HepG2 (cell line): ENCODE data around the gene TEX19. TPM values are rescaled to one million over a fixed set of nuclear protein-coding genes. Genes with fewer than 3 reads are reported as not detected.

Experiments used
- NFE2L1 ChIP-seq: sonication (generic); formaldehyde crosslinking; IDR thresholded peaks from 2 replicates; pipeline ENCODE4 v1.4.0; 2020; ENCODE audit warnings: missing genetic modification reagents, mild to moderate bottlenecking, borderline replicate concordance
- PHF5A ChIP-seq: IDR thresholded peaks from one replicate; pipeline ENCODE4 v1.6.1; 2018; ENCODE audit warnings: low read depth, missing genetic modification reagents; ENCODE audit not compliant: unreplicated experiment
- PRPF4 ChIP-seq: fragments of 200-400 bp; formaldehyde crosslinking; IDR thresholded peaks from 2 replicates; pipeline ENCODE4 v1.6.1; 2016; ENCODE audit warnings: low read length, low read depth; ENCODE audit not compliant: poor library complexity, severe bottlenecking
- RBFOX2 ChIP-seq: fragments of 200-400 bp; formaldehyde crosslinking; IDR thresholded peaks from 2 replicates; pipeline ENCODE4 v1.6.1; 2017; ENCODE audit warnings: low read depth, mild to moderate bottlenecking, low read length
- SOX6 ChIP-seq, 2 experiments: fragments of 450-650 bp in 1 of 2; sonication (generic) in 1 of 2; formaldehyde crosslinking in 1 of 2; IDR thresholded peaks; 2 replicates each; pipeline versions ENCODE4 v1.4.0 to v1.6.1; 2017 to 2020; ENCODE audit warnings: antibody characterized with exemption in 1 of 2, mild to moderate bottlenecking in 1 of 2, missing genetic modification reagents in 1 of 2
- ZNF263 ChIP-seq: sonication (generic); formaldehyde crosslinking; IDR thresholded peaks from 2 replicates; pipeline ENCODE4 v1.4.0; 2020; ENCODE audit warnings: missing genetic modification reagents
- ZNF3 ChIP-seq: IDR thresholded peaks from 2 replicates; pipeline ENCODE4 v1.7.0; 2017; ENCODE audit warnings: inconsistent platforms
- ZNF350 ChIP-seq: sonication (generic); formaldehyde crosslinking; IDR thresholded peaks from 2 replicates; pipeline ENCODE4 v1.4.0; 2020; ENCODE audit warnings: mild to moderate bottlenecking, low read depth, missing genetic modification reagents, borderline replicate concordance
- ZNF768 ChIP-seq: sonication (generic); formaldehyde crosslinking; IDR thresholded peaks from 2 replicates; pipeline ENCODE4 v1.4.0; 2020; ENCODE audit warnings: missing genetic modification reagents
- ZSCAN29 ChIP-seq: sonication (generic); formaldehyde crosslinking; conservative IDR thresholded peaks from 2 replicates; pipeline ENCODE4 v1.4.0; 2020; ENCODE audit warnings: mild to moderate bottlenecking, missing genetic modification reagents
- polyA plus RNA-seq, 8 experiments: library from polyadenylated mRNA; depleted of rRNA in 3 of 8; stranded (reverse) in 7 of 8; unstranded in 1 of 8; fragments of >200 nt; fragmentation: Illumina TruSeq in 4 of 8; extraction: Trizol in 4 of 8; gene quantifications; 2 replicates each; pipeline versions ENCODE4 v1.2.1 to v1.2.3, GENCODE V29; 2011 to 2016; ENCODE audit warnings: low read depth in 4 of 8, missing spikeins in 1 of 8, mixed read lengths in 1 of 8; ENCODE audit not compliant: insufficient read depth in 1 of 8
- total RNA-seq, 5 experiments: library from RNA; depleted of rRNA; stranded (reverse); fragments of >200 nt; fragmentation: Illumina TruSeq; extraction: Trizol; gene quantifications; 2 replicates each; pipeline ENCODE4 v1.2.3, GENCODE V29; 2016; ENCODE audit warnings: low read depth in 1 of 5
- TF ChIP-seq, protein P1 (sequence below): sonication (generic); formaldehyde crosslinking; IDR thresholded peaks from 2 replicates; pipeline ENCODE4 v1.9.0; 2022; ENCODE audit warnings: low read depth, missing genetic modification reagents
- TF ChIP-seq, protein P2 (sequence below): IDR thresholded peaks from 2 replicates; pipeline ENCODE4 v1.6.1; 2016; ENCODE audit warnings: mild to moderate bottlenecking
- TF ChIP-seq, protein P3 (sequence below): sonication (generic); formaldehyde crosslinking; IDR thresholded peaks from 2 replicates; pipeline ENCODE4 v1.5.0; 2020; ENCODE audit warnings: missing genetic modification reagents, mild to moderate bottlenecking, borderline replicate concordance
- TF ChIP-seq, protein P4 (sequence below): sonication (generic); formaldehyde crosslinking; IDR thresholded peaks from 2 replicates; pipeline ENCODE4 v1.9.0; 2022; ENCODE audit warnings: missing genetic modification reagents, mild to moderate bottlenecking, borderline replicate concordance
- TF ChIP-seq, protein P5 (sequence below): sonication (generic); formaldehyde crosslinking; IDR thresholded peaks from 2 replicates; pipeline ENCODE4 v1.4.0; 2020; ENCODE audit warnings: missing genetic modification reagents, mild to moderate bottlenecking, borderline replicate concordance
- TF ChIP-seq, protein P6 (sequence below): sonication (generic); formaldehyde crosslinking; IDR thresholded peaks from 2 replicates; pipeline ENCODE4 v1.5.1; 2020; ENCODE audit warnings: missing genetic modification reagents, mild to moderate bottlenecking, borderline replicate concordance

Gene TEX19
- total and polyA plus RNA-seq, 2 of the 13 experiments (the other 11 are each of a cell fraction or from before 2014, with no cell fraction given): 1.3 to 6.0 TPM

DNA sequence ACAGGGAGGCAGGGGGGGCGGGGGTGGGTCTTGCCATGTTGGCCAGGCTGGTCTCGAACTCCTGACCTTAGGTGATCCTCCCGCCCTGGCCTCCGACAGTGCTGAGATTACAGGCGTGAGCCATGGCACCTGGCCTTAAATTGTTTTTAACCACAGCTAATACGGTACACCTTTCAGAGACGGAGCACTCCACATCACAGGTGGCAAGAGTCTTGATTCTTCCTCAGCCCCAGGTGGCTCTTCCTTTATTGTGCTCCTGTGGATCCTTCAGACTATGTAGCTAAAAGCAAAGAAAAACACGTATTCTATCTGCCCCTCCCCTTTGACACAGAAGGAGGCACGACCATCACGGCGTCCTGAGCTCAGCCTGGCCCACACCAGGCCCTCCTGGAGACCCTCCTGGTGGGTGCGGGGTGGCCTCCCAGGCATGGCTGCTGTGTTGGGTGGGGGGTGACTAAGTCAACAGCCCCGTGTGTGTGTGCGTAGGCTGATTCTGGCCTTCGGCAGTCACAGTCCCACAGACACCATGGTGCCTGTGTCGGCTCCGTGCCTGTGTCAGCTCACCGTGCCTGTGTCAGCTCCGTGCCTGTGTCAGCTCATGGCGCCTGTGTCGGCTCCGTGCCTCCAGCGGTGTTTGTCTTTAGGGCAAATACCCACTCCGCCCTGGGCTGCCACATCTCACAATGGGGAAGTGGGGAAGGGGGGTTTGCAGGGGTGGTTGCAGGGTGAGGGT is 14.7 kb upstream of the TEX19 start (continued):
- TF ChIP-seq, protein P1, sequence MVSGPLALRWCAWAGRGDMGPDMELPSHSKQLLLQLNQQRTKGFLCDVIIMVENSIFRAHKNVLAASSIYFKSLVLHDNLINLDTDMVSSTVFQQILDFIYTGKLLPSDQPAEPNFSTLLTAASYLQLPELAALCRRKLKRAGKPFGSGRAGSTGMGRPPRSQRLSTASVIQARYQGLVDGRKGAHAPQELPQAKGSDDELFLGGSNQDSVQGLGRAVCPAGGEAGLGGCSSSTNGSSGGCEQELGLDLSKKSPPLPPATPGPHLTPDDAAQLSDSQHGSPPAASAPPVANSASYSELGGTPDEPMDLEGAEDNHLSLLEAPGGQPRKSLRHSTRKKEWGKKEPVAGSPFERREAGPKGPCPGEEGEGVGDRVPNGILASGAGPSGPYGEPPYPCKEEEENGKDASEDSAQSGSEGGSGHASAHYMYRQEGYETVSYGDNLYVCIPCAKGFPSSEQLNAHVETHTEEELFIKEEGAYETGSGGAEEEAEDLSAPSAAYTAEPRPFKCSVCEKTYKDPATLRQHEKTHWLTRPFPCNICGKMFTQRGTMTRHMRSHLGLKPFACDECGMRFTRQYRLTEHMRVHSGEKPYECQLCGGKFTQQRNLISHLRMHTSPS (CRISPR knock-in tag): no peak; the same call in 1 of the 2 replicates
- TF ChIP-seq RBFOX2: peak; percentile 66
- TF ChIP-seq NFE2L1: 0 out of 2 replicates have a peak, but pooled peaks have one; percentile 42
- TF ChIP-seq ZNF768 (CRISPR knock-in tag): peak; percentile 59; the same call in 1 of the 2 replicates
- 0 out of 2 replicates have a peak, but pooled peaks have one; percentile 22 for TF ChIP-seq ZNF350 (CRISPR knock-in tag)
- peak; percentile 33; the same call in 1 of the 2 replicates for TF ChIP-seq ZNF263 (CRISPR knock-in tag)
- TF ChIP-seq, protein P2, sequence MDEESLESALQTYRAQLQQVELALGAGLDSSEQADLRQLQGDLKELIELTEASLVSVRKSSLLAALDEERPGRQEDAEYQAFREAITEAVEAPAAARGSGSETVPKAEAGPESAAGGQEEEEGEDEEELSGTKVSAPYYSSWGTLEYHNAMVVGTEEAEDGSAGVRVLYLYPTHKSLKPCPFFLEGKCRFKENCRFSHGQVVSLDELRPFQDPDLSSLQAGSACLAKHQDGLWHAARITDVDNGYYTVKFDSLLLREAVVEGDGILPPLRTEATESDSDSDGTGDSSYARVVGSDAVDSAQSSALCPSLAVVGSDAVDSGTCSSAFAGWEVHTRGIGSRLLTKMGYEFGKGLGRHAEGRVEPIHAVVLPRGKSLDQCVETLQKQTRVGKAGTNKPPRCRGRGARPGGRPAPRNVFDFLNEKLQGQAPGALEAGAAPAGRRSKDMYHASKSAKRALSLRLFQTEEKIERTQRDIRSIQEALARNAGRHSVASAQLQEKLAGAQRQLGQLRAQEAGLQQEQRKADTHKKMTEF (CRISPR knock-in tag): 0 out of 2 replicates have a peak, but pooled peaks have one; percentile 15
- no peak for TF ChIP-seq ZSCAN29 (CRISPR knock-in tag)
- TF ChIP-seq, protein P3, sequence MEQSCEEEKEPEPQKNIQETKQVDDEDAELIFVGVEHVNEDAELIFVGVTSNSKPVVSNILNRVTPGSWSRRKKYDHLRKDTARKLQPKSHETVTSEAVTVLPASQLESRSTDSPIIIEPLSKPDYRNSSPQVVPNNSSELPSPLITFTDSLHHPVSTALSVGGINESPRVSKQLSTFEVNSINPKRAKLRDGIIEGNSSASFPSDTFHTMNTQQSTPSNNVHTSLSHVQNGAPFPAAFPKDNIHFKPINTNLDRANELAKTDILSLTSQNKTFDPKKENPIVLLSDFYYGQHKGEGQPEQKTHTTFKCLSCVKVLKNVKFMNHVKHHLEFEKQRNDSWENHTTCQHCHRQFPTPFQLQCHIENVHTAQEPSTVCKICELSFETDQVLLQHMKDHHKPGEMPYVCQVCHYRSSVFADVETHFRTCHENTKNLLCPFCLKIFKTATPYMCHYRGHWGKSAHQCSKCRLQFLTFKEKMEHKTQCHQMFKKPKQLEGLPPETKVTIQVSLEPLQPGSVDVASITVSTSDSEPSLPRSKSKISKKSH (CRISPR knock-in tag): peak; percentile 60; the same call in 1 of the 2 replicates
- TF ChIP-seq, protein P4, sequence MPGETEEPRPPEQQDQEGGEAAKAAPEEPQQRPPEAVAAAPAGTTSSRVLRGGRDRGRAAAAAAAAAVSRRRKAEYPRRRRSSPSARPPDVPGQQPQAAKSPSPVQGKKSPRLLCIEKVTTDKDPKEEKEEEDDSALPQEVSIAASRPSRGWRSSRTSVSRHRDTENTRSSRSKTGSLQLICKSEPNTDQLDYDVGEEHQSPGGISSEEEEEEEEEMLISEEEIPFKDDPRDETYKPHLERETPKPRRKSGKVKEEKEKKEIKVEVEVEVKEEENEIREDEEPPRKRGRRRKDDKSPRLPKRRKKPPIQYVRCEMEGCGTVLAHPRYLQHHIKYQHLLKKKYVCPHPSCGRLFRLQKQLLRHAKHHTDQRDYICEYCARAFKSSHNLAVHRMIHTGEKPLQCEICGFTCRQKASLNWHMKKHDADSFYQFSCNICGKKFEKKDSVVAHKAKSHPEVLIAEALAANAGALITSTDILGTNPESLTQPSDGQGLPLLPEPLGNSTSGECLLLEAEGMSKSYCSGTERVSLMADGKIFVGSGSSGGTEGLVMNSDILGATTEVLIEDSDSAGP (CRISPR knock-in tag): 0 out of 2 replicates have a peak, but pooled peaks have one; percentile 20
- TF ChIP-seq SOX6 (IDR thresholded peaks at IDR 0.05): no peak
- TF ChIP-seq SOX6 (CRISPR knock-in tag; IDR thresholded peaks at IDR 0.05): peak; percentile 26; the same call in 1 of the 2 replicates
- TF ChIP-seq PHF5A (CRISPR knock-in tag): no peak
- TF ChIP-seq, protein P5, sequence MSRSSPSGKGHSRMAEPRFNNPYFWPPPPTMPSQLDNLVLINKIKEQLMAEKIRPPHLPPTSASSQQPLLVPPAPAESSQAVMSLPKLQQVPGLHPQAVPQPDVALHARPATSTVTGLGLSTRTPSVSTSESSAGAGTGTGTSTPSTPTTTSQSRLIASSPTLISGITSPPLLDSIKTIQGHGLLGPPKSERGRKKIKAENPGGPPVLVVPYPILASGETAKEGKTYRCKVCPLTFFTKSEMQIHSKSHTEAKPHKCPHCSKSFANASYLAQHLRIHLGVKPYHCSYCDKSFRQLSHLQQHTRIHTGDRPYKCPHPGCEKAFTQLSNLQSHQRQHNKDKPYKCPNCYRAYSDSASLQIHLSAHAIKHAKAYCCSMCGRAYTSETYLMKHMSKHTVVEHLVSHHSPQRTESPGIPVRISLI: no peak
- TF ChIP-seq, protein P6, sequence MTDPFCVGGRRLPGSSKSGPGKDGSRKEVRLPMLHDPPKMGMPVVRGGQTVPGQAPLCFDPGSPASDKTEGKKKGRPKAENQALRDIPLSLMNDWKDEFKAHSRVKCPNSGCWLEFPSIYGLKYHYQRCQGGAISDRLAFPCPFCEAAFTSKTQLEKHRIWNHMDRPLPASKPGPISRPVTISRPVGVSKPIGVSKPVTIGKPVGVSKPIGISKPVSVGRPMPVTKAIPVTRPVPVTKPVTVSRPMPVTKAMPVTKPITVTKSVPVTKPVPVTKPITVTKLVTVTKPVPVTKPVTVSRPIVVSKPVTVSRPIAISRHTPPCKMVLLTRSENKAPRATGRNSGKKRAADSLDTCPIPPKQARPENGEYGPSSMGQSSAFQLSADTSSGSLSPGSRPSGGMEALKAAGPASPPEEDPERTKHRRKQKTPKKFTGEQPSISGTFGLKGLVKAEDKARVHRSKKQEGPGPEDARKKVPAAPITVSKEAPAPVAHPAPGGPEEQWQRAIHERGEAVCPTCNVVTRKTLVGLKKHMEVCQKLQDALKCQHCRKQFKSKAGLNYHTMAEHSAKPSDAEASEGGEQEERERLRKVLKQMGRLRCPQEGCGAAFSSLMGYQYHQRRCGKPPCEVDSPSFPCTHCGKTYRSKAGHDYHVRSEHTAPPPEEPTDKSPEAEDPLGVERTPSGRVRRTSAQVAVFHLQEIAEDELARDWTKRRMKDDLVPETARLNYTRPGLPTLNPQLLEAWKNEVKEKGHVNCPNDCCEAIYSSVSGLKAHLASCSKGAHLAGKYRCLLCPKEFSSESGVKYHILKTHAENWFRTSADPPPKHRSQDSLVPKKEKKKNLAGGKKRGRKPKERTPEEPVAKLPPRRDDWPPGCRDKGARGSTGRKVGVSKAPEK (CRISPR knock-in tag): no peak
- peak; percentile 41 for TF ChIP-seq PRPF4
- TF ChIP-seq ZNF3 (CRISPR knock-in tag): no peak
